ENCODE data around the gene IGSF22. TPM values are rescaled to one million over a fixed set of nuclear protein-coding genes. Genes with fewer than 3 reads are reported as not detected.

IGSF22 gene
- total and polyA plus RNA-seq, 2 of the 8 experiments (the other 6 are each of a cell fraction or from before 2014, with no cell fraction given), result 0.14 TPM; not detected in 1

DNA sequence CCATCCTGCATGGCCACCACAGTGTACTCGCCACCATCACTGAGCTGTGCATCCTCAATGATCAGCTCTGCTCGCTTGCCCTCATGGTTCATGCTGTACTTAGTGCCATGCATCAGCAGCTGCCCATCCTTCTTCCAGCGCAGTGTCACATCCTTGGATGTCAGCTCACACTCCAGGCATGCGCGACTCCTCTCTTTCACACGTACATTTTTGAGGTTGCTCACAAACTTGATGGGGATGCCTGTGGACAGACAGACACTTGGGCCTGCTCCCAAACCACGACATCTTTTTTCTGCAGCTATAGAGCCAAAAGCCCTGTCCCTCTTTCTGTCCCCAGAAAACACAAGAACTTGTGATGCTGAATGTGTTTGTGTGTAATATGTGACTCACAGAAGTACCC is 10.5 kb downstream of the IGSF22 start:
- no peak overlapping the region for H4K5ac ChIP-seq (ENCODE audit: insufficient read length, low read depth, low read length)
- H2AFZ ChIP-seq (ENCODE audit: low read length), result no peak overlapping the region
- no peak overlapping the region for H2BK12ac ChIP-seq (ENCODE audit: low read depth, low read length)
- WGBS, 2 experiments (ENCODE audit: extremely low coverage in 1 of 2, insufficient coverage in 1 of 2, insufficient read length in 1 of 2, insufficient replicate concordance in 2 of 2, low coverage in 1 of 2, low lambda C conversion rate in 2 of 2, missing lambda C conversion rate in 1 of 2), result 77% methylated on average over 7 of the region's 7 CpGs; no CpG with 5 or more reads in 1 of the 2 experiments
- FAIRE-seq (no peak), DNase-seq (ENCODE audit: low read depth in 1 of 2, low spot score in 2 of 2) (no peak)
- H3K4me3 ChIP-seq (ENCODE audit: extremely low read depth in 1 of 4, insufficient read depth in 2 of 4, low read depth in 3 of 4, low read length in 4 of 4), result no peak overlapping the region
- H3K4me2 ChIP-seq (ENCODE audit: insufficient read depth in 1 of 2, low read depth in 2 of 2, low read length in 2 of 2), result no peak overlapping the region
- no peak overlapping the region for H2BK120ac ChIP-seq (replicated peaks; ENCODE audit: low read depth, low read length)
- peaks cover 0 to 9% (median 4%) of the 10 kb centered on the region in 4 experiments; a peak in 2 of 7 replicates for H3K27me3 ChIP-seq (replicated peaks in 1 of 4; ENCODE audit: control insufficient read depth in 3 of 4, extremely low read depth in 1 of 4, insufficient read depth in 3 of 4, low read length in 3 of 4)
- H2BK5ac ChIP-seq (ENCODE audit: low read depth, low read length), result no peak overlapping the region
- POLR2A ChIA-PET (ENCODE audit: partially characterized antibody), result interaction anchor here (0.5 to 1.4 kb wide), 4 partner anchors 8 to 194 kb away, joined by 3 to 5 read pairs (median 3); no protein-coding TSS in a partner anchor
- H3K23ac ChIP-seq (ENCODE audit: insufficient read length), result no peak overlapping the region
- peaks cover 2% of the 10 kb centered on the region; the same call in 1 of the 2 replicates for H3K23me2 ChIP-seq (ENCODE audit: low read depth, low read length)
- no peak overlapping the region for H4K91ac ChIP-seq (replicated peaks; ENCODE audit: insufficient read length, low read length)
- H4K8ac ChIP-seq (ENCODE audit: extremely low read depth, insufficient read depth, low read length), result no peak overlapping the region
- CTCF ChIA-PET (ENCODE audit: partially characterized antibody), result interaction anchor here (0.6 to 7.6 kb wide), 5 partner anchors 9 to 282 kb away, joined by 3 to 63 read pairs (median 5); partner anchors contain the start of gene IGSF22
- H3K18ac ChIP-seq (ENCODE audit: extremely low read depth, low read length), result no peak overlapping the region
- no peaks in the 10 kb centered on the region for H3K79me2 ChIP-seq (ENCODE audit: control insufficient read depth in 1 of 2, insufficient read depth in 2 of 2, low read length in 2 of 2)
- TF ChIP-seq CBX5 (IDR thresholded peaks at IDR 0.05; ENCODE audit: low read depth, low read length) (no peak), TEAD4 (IDR thresholded peaks at IDR 0.05; ENCODE audit: low read depth, low read length) (no peak), TBP (IDR thresholded peaks at IDR 0.05; ENCODE audit: low read depth, low read length) (no peak), CHD2 (IDR thresholded peaks at IDR 0.05; ENCODE audit: low read length) (no peak), JUN (IDR thresholded peaks at IDR 0.05; ENCODE audit: low read depth, low read length) (no peak), NANOG (IDR thresholded peaks at IDR 0.05; ENCODE audit: insufficient read depth, low read depth, low read length, poor library complexity, severe bottlenecking) (no peak), CREB1 (IDR thresholded peaks at IDR 0.05) (no peak), RNF2 (IDR thresholded peaks at IDR 0.05; ENCODE audit: borderline replicate concordance, low read depth, low read length, missing control alignments, poor library complexity, severe bottlenecking) (no peak), SIN3A (conservative IDR thresholded peaks at IDR 0.05 in 1 of 2, IDR thresholded peaks at IDR 0.05 in 1 of 2; ENCODE audit: low read depth in 1 of 2, low read length in 2 of 2) (no peak)
- no peak overlapping the region for H3K27ac ChIP-seq (ENCODE audit: low read depth, low read length)
- H3K9me3 ChIP-seq (ENCODE audit: insufficient read depth in 2 of 2, low read depth in 1 of 2, low read length in 1 of 2), result no peaks in the 10 kb centered on the region
- 0 out of 2 replicates have a peak overlapping the region, but pooled peaks have one; percentile 53 for H2AK5ac ChIP-seq (ENCODE audit: low read depth, low read length)
- H3K14ac ChIP-seq (ENCODE audit: insufficient read length), result no peak overlapping the region
- H2BK20ac ChIP-seq (ENCODE audit: low read length), result no peak overlapping the region
- no peak overlapping the region for H2BK15ac ChIP-seq (ENCODE audit: low read length)
- H4K20me1 ChIP-seq (replicated peaks in 1 of 2; ENCODE audit: control insufficient read depth in 1 of 2, insufficient read depth in 2 of 2, low read length in 2 of 2), result no peaks in the 10 kb centered on the region
- no peaks in the 10 kb centered on the region for H3K36me3 ChIP-seq (ENCODE audit: control insufficient read depth in 2 of 4, insufficient read depth in 4 of 4, low read length in 3 of 4)
- H3K4ac ChIP-seq (replicated peaks; ENCODE audit: insufficient read length, low read depth, low read length), result no peak overlapping the region
- no peak overlapping the region for H3K9ac ChIP-seq (replicated peaks in 1 of 4; ENCODE audit: extremely low read depth in 1 of 4, low read depth in 3 of 4, low read length in 3 of 4)
- H3K4me1 ChIP-seq (replicated peaks in 1 of 4; ENCODE audit: control insufficient read depth in 3 of 4, insufficient read depth in 4 of 4, low read length in 3 of 4), result no peaks in the 10 kb centered on the region; a peak in 1 of 7 replicates
- no peak overlapping the region for H3K56ac ChIP-seq (replicated peaks; ENCODE audit: insufficient read length, low read depth, low read length)
- no peaks in the 10 kb centered on the region for H3K79me1 ChIP-seq (ENCODE audit: low read depth, low read length)
